Measurements from ENCODE around the gene RASSF8.

DNA sequence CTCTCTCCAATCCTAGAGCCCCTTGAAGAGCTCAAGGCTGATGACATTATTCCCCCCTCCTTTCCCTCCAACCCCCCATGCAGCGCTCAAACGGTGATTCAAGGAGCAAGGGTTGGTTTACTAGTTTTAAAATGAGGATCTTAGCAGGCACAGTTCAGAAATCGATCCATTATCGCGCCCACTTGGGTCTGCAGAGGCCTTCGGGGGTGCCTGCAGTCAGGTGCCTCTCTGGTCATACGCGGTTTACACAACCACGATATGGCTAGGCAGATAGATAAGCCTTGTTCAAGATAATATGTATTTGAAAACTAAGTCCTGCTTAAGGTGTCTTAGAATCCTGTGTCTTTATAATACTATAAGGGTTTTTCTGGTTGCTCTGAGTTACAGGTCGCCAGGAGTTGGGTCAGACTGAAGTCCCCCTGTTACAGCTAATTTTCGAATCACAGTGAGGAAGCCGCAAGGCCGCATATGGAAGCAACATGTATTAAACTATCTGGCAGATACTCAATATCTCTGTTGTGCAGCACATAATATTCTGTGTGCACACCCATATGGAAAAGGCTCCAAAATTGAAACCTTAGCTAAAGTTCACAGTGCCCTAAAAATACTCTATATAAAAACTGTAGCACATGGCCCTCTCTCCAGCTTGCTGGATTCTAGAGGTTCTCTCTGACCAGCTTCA lies 156.4 kb downstream of the RASSF8 start:
- TF ChIP-seq EP300 (IDR thresholded peaks at IDR 0.05; ENCODE audit: borderline replicate concordance) (no peak), CEBPB (IDR thresholded peaks at IDR 0.05) (no peak), TAF1 (IDR thresholded peaks at IDR 0.05; ENCODE audit: low read depth) (no peak), FOXM1 (IDR thresholded peaks at IDR 0.05; ENCODE audit: borderline replicate concordance, low read depth) (no peak), RAD21 (IDR thresholded peaks at IDR 0.05; ENCODE audit: low read depth) (no peak), CREB1 (IDR thresholded peaks at IDR 0.05; ENCODE audit: low read depth) (no peak), ZBTB7A (IDR thresholded peaks at IDR 0.05; ENCODE audit: low read depth) (no peak), TCF12 (IDR thresholded peaks at IDR 0.05; ENCODE audit: low read depth) (no peak), TEAD4 (IDR thresholded peaks at IDR 0.05) (no peak), YY1 (IDR thresholded peaks at IDR 0.05; ENCODE audit: low read depth) (no peak)
- TF ChIP-seq, protein P1, sequence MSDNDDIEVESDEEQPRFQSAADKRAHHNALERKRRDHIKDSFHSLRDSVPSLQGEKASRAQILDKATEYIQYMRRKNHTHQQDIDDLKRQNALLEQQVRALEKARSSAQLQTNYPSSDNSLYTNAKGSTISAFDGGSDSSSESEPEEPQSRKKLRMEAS (IDR thresholded peaks at IDR 0.05): no peak
- TF ChIP-seq, protein P2, sequence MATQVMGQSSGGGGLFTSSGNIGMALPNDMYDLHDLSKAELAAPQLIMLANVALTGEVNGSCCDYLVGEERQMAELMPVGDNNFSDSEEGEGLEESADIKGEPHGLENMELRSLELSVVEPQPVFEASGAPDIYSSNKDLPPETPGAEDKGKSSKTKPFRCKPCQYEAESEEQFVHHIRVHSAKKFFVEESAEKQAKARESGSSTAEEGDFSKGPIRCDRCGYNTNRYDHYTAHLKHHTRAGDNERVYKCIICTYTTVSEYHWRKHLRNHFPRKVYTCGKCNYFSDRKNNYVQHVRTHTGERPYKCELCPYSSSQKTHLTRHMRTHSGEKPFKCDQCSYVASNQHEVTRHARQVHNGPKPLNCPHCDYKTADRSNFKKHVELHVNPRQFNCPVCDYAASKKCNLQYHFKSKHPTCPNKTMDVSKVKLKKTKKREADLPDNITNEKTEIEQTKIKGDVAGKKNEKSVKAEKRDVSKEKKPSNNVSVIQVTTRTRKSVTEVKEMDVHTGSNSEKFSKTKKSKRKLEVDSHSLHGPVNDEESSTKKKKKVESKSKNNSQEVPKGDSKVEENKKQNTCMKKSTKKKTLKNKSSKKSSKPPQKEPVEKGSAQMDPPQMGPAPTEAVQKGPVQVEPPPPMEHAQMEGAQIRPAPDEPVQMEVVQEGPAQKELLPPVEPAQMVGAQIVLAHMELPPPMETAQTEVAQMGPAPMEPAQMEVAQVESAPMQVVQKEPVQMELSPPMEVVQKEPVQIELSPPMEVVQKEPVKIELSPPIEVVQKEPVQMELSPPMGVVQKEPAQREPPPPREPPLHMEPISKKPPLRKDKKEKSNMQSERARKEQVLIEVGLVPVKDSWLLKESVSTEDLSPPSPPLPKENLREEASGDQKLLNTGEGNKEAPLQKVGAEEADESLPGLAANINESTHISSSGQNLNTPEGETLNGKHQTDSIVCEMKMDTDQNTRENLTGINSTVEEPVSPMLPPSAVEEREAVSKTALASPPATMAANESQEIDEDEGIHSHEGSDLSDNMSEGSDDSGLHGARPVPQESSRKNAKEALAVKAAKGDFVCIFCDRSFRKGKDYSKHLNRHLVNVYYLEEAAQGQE (IDR thresholded peaks at IDR 0.05; ENCODE audit: low read depth): no peak
- TF ChIP-seq, protein P3, sequence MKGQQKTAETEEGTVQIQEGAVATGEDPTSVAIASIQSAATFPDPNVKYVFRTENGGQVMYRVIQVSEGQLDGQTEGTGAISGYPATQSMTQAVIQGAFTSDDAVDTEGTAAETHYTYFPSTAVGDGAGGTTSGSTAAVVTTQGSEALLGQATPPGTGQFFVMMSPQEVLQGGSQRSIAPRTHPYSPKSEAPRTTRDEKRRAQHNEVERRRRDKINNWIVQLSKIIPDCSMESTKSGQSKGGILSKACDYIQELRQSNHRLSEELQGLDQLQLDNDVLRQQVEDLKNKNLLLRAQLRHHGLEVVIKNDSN (IDR thresholded peaks at IDR 0.05): no peak

Data from Ishikawa (cell line).